Suprapubic skin (tissue), 3 donors: ENCODE results near the gene BMPR2.
"Not testable (repeated sequence)": the region's sequence is repeated elsewhere in the genome, so short reads cannot be mapped to it uniquely, and the experiment has no call there.

Experiments
- CTCF ChIP-seq, 2 donors: fragments of 200-600 bp in 1 of 2; fragments of 450-650 bp in 1 of 2; sonication (generic) in 1 of 2; IDR thresholded peaks; one replicate each; pipeline ENCODE4 v1.5.1; 2016 to 2019; ENCODE audit warnings: antibody characterized with exemption in 2 of 2, mild to moderate bottlenecking in 1 of 2, moderate library complexity in 1 of 2
- POLR2A ChIP-seq, 2 donors: fragments of 450-650 bp; IDR thresholded peaks; one replicate each; pipeline ENCODE4 v1.6.1; 2017; ENCODE audit warnings: antibody characterized with exemption in 2 of 2, mild to moderate bottlenecking in 2 of 2, moderate library complexity in 2 of 2

DNA sequence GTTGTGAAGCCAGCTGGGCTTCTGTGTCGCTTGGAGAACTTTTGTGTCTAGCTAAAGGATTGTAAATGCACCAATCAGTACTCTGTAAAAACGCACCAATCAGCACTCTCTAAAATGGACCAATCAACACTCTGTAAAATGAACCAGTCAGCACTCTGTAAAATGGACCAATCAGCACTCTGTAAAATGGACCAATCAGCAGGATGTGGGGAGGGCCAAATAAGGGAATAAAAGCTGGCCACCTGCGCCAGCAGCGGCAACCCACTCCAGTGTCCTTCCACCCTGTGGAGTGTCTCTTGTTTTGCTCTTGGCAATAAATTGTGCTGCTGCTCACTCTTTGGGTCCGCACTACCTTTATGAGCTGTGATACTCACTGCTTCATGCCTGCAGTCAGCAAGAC is 199.1 kb downstream of the BMPR2 start:
- TF ChIP-seq CTCF, POLR2A (IDR thresholded peaks at IDR 0.05): not testable (repeated sequence)
